LHCN-M2 (cell line): ENCODE results near the gene IFNL2. TPM values are rescaled to one million over a fixed set of nuclear protein-coding genes. Genes with fewer than 3 reads are reported as not detected.

Experiments used
- DNase-seq: peaks from one replicate; pipeline ENCODE4 v3.0.0-alpha.2; 2012; ENCODE audit warnings: low read depth
- total RNA-seq: library from RNA; depleted of rRNA; stranded (reverse); fragments of >200 nt; gene quantifications from 2 replicates; pipeline ENCODE4 v1.2.3, GENCODE V29; 2014; rRNA removed

The IFNL2 gene
- total RNA-seq, 1 experiment from 2014 or later = not detected

DNA sequence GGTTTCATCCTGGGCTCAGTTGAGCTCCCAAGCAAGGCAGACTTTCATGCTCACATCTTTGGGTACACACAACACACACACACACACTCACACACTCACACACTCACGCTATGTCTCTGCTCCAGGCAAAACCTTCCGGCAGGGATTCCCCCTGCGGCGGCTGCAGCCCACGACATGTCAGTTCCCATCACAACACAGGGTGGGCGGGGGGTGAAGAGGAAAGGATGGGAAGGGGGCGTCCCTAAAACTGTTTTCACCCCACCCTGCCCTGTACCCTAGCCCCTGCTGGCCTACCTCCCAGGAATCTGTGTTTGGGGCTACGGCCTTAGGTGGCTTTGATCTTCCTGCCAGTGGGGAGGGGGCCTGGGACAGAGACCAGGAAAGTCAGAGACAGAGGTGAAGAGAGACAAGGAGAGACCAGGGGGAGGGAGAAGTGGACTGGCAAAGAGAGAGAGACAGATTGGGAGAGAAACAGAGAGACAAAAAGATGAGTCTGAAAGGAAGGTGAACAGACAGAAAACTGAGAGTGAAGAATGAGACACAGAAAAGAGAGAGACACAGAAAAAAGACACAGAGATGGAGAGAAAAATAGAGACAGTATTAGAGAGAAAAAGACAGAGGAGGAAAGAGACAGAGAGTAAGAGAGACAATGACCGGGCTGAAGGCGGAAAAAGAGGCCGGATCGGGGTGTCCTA is 48.6 kb downstream of the IFNL2 start:
- no peak for DNase-seq

DNA sequence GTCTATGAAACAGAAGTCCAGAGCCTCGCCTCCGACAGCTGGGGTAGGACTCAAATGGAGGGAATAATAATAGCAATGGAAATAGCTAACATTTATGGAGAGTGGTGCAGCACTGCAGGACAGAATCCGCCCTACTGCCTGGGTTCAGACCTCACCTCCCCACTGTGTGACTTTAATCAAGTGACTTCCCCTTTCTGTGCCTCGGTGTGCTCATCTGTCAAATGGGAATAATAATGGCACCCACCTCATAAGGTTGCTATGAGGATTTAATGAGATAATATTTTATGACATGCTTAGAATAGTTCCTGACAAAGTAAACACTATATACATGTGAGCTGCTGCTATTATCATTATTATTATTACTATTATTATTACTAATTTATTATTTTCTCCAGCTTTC is 49.3 kb downstream of the IFNL2 start:
- DNase-seq = no peak

DNA sequence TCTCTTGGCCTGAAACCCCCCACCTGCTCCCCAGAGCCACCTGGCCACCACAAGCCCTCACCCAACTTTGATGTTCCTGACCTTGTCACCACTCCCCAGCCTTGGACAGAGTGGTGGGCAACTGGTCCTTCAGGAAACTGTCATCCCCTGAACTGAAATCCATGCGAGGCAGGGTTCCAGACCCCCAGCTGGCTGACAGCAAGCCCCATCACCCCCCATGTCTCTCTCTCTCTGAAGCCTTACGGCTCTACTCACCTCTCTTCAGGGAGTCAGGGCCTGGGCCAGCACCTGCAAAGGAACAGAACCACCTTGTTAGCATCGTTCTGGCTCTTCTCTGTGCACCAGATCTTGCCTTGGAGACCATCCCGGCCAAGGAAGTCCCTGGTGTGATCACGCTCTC is 49.9 kb downstream of the IFNL2 start:
- no peak for DNase-seq

DNA sequence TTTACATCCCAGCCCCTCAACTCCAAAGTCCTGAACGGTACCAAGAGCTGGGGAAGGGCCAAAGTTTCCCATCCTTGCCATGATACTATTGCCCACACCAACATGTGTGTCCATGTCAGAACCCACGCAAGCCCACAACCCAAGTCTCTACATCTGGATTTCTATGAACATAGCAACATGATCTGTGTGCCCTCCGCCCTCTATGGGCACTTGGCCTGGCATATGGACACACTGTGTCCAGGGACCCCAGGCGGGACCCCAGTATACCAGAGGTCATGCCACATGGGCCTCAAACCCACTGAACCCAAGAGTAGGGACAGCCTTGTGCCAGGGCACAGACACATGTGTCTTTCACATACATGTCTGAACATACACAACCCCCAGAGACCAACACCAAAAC is 50.5 kb downstream of the IFNL2 start:
- no peak for DNase-seq

DNA sequence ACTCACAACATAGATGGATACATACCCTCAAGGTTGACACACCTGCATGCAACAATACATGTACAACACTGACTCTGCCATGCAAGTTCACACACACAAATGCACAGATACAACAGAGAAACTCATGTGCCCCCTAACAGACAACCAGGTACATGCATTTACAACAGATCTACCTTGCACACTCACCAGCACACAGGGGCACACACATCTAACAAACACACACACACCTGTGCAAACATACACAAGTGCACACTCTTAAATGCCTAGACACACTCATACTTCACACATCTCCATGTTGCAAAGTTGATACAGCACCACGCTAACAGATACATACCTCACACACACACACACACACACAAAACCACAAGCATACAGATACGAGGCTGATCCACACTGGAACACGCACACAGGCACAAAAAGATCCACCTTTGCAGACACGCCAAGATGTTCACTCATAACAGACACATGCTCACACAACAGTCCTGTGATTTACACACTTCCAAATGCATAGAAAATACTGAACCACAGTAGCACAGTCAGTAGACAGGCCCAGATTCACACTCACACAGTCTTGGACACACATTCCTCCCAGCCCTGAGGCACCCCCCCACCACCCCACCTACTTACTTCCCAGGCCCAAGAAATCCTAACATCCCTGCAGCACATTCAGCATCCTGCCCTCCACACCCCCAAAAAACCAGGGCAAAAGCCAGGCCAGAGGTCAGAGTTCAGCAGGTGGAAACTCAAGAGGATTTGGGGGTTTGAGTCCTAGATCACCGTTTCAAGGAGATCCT is 51.1 kb downstream of the IFNL2 start:
- DNase-seq = no peak

Other genes with a start within 250 kb of the IFNL2 start
- 4.4 and 14.0 TPM in 2 replicates for gene FBXO27, start 235.8 kb upstream of the IFNL2 start, total RNA-seq
- 0.13 and 0.29 TPM in 2 replicates for gene ACP7, start 184.0 kb upstream of the IFNL2 start, total RNA-seq
- 10.8 and 15.5 TPM in 2 replicates for gene PAK4, start 142.6 kb upstream of the IFNL2 start, total RNA-seq
- gene NCCRP1, start 71.4 kb upstream of the IFNL2 start, total RNA-seq = not detected in 2 replicates
- not detected in 2 replicates for gene SYCN, start 64.1 kb upstream of the IFNL2 start, total RNA-seq
- not detected in 2 replicates for gene IFNL3, start 23.4 kb upstream of the IFNL2 start, total RNA-seq
- not detected in 2 replicates for gene IFNL4, start 19.5 kb upstream of the IFNL2 start, total RNA-seq
- gene IFNL1, start 28.0 kb downstream of the IFNL2 start, total RNA-seq = not detected in 2 replicates
- 0.13 TPM in 1 of 2 replicates, not detected in the other for gene LRFN1, start 52.5 kb downstream of the IFNL2 start, total RNA-seq
- not detected in 2 replicates for gene GMFG, start 67.6 kb downstream of the IFNL2 start, total RNA-seq
- 90.4 and 126 TPM in 2 replicates for gene SAMD4B, start 74.0 kb downstream of the IFNL2 start, total RNA-seq
- 51.9 and 61.7 TPM in 2 replicates for gene PAF1, start 122.7 kb downstream of the IFNL2 start, total RNA-seq
- 32.8 and 38.7 TPM in 2 replicates for gene MED29, start 123.0 kb downstream of the IFNL2 start, total RNA-seq
- gene ZFP36, start 138.5 kb downstream of the IFNL2 start, total RNA-seq = 9.3 and 15.0 TPM in 2 replicates
- gene PLEKHG2, start 144.3 kb downstream of the IFNL2 start, total RNA-seq = 19.9 and 23.4 TPM in 2 replicates
- gene RPS16, start 167.6 kb downstream of the IFNL2 start, total RNA-seq = 159 and 209 TPM in 2 replicates
- gene SUPT5H, start 177.2 kb downstream of the IFNL2 start, total RNA-seq = 74.8 and 79.0 TPM in 2 replicates
- gene TIMM50, start 212.4 kb downstream of the IFNL2 start, total RNA-seq = 99.1 and 120 TPM in 2 replicates
- 2.4 and 2.6 TPM in 2 replicates for gene DLL3, start 230.6 kb downstream of the IFNL2 start, total RNA-seq
- not detected in 2 replicates for gene SELENOV, start 246.7 kb downstream of the IFNL2 start, total RNA-seq